Measurements from ENCODE around the gene RAB11A. TPM values are rescaled to one million over a fixed set of nuclear protein-coding genes. Genes with fewer than 3 reads are reported as not detected.

The RAB11A gene
- total and polyA plus RNA-seq, 9 of the 15 experiments (the other 6 are each of a cell fraction or from before 2014, with no cell fraction given), result 129 to 369 (median 245) TPM

DNA sequence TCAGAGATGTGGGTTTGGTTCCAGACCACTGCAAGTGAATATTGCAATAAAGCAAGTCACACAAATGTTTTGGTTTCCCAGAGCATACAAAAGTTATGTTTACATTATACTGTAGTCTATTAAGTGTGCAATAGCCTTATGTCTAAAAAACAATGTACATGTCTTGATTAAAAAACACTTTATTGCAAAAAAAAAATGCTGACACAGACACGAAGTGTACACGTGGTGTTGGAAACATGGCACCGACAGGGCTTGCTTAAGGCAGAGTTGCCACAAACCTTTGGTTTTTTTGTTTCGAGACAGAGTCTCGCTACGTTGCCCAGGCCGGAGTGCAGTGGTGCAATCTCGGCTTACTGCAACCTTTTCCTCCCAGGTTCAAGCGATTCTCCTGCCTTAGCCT is 50.1 kb downstream of the RAB11A start (continued):
- TF ChIP-seq, protein P1, sequence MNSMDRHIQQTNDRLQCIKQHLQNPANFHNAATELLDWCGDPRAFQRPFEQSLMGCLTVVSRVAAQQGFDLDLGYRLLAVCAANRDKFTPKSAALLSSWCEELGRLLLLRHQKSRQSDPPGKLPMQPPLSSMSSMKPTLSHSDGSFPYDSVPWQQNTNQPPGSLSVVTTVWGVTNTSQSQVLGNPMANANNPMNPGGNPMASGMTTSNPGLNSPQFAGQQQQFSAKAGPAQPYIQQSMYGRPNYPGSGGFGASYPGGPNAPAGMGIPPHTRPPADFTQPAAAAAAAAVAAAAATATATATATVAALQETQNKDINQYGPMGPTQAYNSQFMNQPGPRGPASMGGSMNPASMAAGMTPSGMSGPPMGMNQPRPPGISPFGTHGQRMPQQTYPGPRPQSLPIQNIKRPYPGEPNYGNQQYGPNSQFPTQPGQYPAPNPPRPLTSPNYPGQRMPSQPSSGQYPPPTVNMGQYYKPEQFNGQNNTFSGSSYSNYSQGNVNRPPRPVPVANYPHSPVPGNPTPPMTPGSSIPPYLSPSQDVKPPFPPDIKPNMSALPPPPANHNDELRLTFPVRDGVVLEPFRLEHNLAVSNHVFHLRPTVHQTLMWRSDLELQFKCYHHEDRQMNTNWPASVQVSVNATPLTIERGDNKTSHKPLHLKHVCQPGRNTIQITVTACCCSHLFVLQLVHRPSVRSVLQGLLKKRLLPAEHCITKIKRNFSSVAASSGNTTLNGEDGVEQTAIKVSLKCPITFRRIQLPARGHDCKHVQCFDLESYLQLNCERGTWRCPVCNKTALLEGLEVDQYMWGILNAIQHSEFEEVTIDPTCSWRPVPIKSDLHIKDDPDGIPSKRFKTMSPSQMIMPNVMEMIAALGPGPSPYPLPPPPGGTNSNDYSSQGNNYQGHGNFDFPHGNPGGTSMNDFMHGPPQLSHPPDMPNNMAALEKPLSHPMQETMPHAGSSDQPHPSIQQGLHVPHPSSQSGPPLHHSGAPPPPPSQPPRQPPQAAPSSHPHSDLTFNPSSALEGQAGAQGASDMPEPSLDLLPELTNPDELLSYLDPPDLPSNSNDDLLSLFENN (IDR thresholded peaks at IDR 0.05; ENCODE audit: low read depth in 2 of 2, low read length in 2 of 2), result no peak

DNA sequence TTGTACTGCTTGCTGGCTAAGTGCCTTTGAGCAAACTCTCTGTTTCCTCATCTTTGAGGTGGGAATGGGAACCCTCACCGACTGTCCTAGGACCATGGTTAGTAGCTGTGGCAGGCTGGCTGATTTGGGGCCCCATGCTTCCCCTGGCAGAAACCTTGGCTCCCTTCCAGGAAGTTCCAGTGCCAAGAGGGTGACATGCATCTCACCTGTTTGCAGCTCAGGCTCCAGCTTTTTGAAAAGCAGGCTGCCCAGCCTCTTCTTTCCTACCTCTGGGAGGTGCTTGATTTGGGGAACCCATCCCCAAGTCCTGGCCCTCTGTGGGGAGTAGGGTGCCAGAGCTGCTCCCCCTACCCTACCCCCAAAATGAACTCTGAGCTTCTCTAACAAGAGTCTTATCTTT is 50.8 kb downstream of the RAB11A start:
- H3K27ac ChIP-seq (ENCODE audit: extremely low read depth, low read depth, low read length), result no peak overlapping the region
- no TSS peak for BruUV-seq (replicated peaks)
- no peak for TF ChIP-seq KLF13 (tag; IDR thresholded peaks at IDR 0.05; ENCODE audit: borderline replicate concordance, low read depth)
- TF ChIP-seq NFIC (IDR thresholded peaks at IDR 0.05), result 0 out of 2 replicates have a peak, but pooled peaks have one; percentile 39
- H3K4me1 ChIP-seq (replicated peaks in 1 of 2; ENCODE audit: control insufficient read depth in 2 of 2, insufficient read depth in 2 of 2, low read length in 2 of 2), result peaks cover 3 to 7% of the 10 kb centered on the region in 2 experiments
- ATAC-seq (no peak), FAIRE-seq (no peak), DNase-seq (ENCODE audit: extremely low read depth in 1 of 4, low spot score in 3 of 4) (no peak)
- no peaks in the 10 kb centered on the region; the same call in 1 of the 2 replicates for H4K20me1 ChIP-seq (replicated peaks; ENCODE audit: control insufficient read depth, insufficient read depth, low read length)
- no peaks in the 10 kb centered on the region for H3K79me2 ChIP-seq (ENCODE audit: control insufficient read depth, insufficient read depth, low read length)
- H3K36me3 ChIP-seq (ENCODE audit: control insufficient read depth, insufficient read depth, low read length), result no peaks in the 10 kb centered on the region
- no peak overlapping the region for H3K9ac ChIP-seq (ENCODE audit: insufficient read depth in 1 of 2, low read depth in 2 of 2, low read length in 2 of 2)
- no peak overlapping the region for H3K4me2 ChIP-seq (ENCODE audit: insufficient read depth, low read length)
- no peaks in the 10 kb centered on the region for H3K27me3 ChIP-seq (ENCODE audit: control insufficient read depth in 2 of 2, insufficient read depth in 2 of 2, low read length in 2 of 2)
- in situ Hi-C loops (cut with MboI), result no loop called here
- CTCF ChIA-PET (ENCODE audit: low intra/inter-chr PET ratio), result no interaction called here
- intact Hi-C loops (cut with micrococcal nuclease), result no loop called here
- H3K9me1 ChIP-seq (ENCODE audit: control insufficient read depth, insufficient read depth, low read length), result peaks cover 9% of the 10 kb centered on the region
- WGBS (ENCODE audit: insufficient coverage, low coverage, missing lambda C conversion rate), result 31% methylated on average over 1 of the region's 1 CpG
- H3K9me3 ChIP-seq (replicated peaks; ENCODE audit: control insufficient read depth, insufficient read depth, low read depth, low read length), result no peaks in the 10 kb centered on the region
- no peak overlapping the region for H3K4me3 ChIP-seq
- H2AFZ ChIP-seq (ENCODE audit: low read depth, low read length), result no peak overlapping the region
- POLR2A ChIA-PET, result interaction anchor here (0.5 to 1.0 kb wide), 4 partner anchors 30 to 493 kb away, joined by 3 to 4 read pairs (median 3); partner anchors contain the start of gene INTS14

Measured in K562 (cell line).